Tongue (tissue), 2 donors: ENCODE results near the gene MYO10. TPM values are rescaled to one million over a fixed set of nuclear protein-coding genes. Genes with fewer than 3 reads are reported as not detected.

Experiments used
- DNase-seq: peaks from one replicate; pipeline ENCODE4 v3.0.0-alpha.2; 2015
- total RNA-seq: library from RNA; depleted of rRNA; stranded (reverse); fragments of >200 nt; gene quantifications from one replicate; pipeline ENCODE4 v1.2.3, GENCODE V29; 2014

Gene MYO10
- total RNA-seq, 1 donor from 2014 or later = 27.1 TPM

DNA sequence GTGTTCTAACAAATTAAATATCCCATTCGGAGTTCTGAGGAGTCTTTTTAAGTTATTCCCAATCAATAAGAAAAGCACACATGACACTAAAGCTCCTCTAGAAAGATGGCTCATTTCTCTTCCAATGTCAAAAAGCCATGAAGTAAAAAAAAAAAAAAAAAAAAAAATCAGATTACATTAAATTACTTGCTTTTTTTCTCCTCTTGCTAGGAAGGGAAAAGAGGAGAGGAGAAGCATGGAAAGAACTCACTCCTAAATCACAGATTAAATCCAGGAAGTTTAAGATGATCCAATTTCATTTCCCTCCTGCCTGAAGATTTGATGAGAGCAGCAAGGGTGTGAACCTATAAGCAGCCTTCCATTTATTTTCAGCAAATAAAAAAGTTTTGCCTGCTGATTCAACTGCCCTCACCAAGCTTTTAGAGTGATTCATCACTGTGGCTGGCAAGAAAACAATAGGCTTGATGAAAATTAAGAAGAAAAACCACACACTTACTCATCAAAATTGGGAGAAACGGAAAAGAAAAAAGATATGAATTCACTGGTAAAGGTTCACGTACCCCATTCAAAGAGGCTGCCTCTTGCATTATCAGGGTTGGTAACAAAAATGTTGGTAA, 19.7 kb downstream of the MYO10 start:
- DNase-seq = no peak

DNA sequence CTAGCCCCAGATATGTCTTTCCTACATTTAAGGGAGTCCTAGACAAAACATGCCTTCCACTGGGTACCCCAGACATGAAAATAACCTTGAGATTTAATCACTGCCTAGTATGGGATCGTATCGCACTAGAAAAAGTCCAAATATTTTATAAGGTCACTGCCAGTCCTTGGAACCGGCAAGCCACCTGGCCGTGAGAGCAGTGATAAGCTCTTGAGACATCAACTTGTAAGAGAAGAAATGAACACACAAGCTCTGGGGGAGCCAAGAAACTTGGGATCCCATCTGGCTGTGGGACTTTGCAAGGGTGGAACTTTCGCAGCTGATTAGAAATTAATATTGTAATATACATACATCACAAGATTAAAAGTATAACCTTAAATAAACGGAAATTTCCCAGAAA, 21.5 kb downstream of the MYO10 start:
- DNase-seq = no peak

DNA sequence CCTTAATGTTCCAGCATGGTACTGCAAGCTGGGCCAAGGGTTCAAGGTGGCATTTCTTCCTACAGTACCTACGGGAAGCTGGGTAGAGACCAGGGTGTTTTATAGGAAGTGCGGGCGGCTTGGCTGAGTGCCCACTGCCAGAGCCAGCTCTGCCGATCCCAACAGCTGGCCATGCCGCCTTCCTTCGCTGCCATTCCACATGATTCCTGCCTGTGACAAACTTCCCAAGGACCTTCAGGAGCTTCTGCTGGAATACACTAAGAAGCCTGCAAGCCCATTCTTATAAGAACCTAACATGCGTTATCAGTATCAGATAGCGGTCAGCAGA, 22.0 kb downstream of the MYO10 start:
- peak; percentile 43 for DNase-seq

DNA sequence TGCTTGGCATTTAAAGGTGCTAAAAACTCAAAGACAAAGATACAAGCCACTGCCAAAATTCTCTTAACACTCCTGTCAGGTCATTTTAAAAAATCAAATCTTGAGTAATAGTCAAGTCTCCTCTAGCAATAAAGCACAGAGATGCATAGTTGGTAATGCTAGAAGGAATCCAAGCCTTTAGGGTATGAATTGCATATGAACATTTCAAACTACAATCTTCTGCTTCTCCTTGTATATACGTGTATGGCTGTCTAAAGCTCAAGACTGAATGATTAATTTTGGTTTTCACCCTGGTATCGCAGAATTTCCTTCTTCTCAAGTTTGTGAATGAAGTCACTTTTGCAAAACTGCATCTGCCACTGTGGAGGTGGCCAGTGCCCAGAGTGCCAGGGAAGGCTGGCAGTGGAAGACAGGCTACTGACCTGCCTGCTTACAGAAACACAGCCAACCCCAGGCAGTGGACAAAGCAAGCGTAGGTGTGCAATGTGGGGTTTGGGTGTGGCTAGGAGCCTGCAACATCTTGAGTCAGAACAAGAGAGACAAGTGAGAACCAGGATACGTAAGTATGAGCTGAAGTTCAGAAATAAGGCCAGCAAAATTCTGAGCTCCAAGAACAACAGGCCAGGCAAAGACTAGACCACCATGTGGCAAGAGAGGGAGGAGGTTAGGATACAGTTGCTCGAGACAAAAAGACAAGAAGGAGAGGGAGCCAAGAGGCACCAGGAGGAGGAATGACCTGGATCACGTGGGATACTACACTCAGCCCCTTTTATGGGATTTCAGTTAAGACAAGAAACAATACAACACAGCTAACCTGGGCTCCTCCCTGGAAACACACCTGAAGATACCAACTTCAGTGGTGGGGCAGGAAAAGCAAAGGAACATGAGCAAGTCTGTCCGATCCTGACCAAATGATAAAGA, 22.6 kb downstream of the MYO10 start:
- DNase-seq = no peak

- no peak for DNase-seq
Observed at GRCh38 chr5:16912080-16912479, 24.0 kb downstream of the MYO10 start.

- no peak for DNase-seq
Observed at GRCh38 chr5:16909464-16909863, 26.6 kb downstream of the MYO10 start.

GRCh38 chr5:16907270-16907669, 28.8 kb downstream of the MYO10 start:
- DNase-seq = no peak

DNA sequence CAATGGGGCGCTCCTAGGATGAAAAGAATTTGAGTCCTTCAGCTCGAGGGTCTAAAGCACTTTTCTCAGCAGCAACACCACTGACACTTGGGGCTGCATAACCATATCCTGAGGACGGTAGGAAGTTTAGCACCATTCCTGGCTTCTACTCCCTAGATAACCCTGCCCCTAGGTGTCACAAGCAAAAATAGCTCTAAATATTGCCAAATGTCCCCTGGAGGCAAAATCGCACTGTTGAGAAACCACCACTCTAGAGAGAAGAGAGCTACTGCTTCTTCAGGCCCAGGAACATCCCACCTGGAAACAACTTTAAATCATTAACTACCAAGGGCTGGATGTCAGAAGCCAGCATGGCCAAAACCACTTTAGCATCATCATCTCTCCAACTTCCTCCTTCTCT, 29.8 kb downstream of the MYO10 start:
- no peak for DNase-seq

GRCh38 chr5:16903480-16904300, 32.4 kb downstream of the MYO10 start:
- DNase-seq = no peak

GRCh38 chr5:16902846-16903245, 33.2 kb downstream of the MYO10 start:
- peak; percentile 72 for DNase-seq

DNA sequence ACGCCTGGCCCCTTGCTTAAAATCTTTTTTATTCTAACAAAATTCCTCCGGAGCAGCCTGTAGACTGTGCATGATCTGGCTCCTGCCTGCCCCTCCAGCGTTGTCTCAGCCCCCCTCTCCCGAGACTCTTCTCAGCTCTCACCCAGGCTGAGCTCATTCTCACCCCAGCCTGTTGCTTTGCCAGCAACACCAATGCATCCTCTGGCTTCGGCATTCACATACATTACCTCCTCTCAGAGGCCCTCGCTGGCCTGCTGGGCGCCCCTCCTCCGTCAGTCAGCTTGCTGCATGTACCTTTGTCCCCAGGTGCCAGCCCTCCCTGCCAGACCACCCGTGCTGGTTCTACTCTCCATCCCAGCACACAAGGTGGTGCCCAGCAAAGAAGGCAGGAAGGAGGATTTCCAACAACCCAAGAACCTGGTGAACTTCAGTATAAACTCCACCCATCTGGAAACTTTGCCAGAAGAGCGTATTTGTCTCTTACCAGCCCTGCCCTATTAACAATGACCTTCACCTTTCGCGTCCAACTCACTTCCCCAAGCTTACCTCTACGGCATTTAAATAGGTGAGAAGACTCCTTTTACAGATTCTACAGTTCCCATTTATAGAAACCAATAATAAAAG, 35.0 kb downstream of the MYO10 start:
- no peak for DNase-seq

GRCh38 chr5:16899171-16899570, 36.9 kb downstream of the MYO10 start:
- DNase-seq = no peak

GRCh38 chr5:16897800-16898199, 38.3 kb downstream of the MYO10 start:
- DNase-seq = no peak

DNA sequence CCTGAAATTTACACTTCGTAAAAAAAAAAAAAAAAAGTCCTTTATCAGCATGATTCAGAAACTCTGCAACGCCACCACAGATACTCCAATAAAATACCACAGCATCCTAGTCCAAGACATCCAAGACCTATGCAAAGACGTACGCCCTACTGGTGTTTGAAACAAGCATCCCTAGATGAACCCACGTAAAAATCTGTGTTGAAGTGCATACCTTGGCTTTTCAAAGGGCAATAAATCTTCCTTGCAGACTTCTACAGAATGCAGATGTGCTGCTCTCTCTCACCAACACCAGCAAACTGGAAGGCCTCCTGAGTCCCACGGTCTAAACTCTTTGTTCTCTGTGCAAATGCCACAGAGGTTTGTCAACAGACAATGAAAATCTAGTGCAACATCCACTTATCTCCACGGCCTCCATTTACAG, 38.8 kb downstream of the MYO10 start:
- no peak for DNase-seq

- DNase-seq = no peak
Observed at GRCh38 chr5:16896767-16897166, 39.3 kb downstream of the MYO10 start.

DNA sequence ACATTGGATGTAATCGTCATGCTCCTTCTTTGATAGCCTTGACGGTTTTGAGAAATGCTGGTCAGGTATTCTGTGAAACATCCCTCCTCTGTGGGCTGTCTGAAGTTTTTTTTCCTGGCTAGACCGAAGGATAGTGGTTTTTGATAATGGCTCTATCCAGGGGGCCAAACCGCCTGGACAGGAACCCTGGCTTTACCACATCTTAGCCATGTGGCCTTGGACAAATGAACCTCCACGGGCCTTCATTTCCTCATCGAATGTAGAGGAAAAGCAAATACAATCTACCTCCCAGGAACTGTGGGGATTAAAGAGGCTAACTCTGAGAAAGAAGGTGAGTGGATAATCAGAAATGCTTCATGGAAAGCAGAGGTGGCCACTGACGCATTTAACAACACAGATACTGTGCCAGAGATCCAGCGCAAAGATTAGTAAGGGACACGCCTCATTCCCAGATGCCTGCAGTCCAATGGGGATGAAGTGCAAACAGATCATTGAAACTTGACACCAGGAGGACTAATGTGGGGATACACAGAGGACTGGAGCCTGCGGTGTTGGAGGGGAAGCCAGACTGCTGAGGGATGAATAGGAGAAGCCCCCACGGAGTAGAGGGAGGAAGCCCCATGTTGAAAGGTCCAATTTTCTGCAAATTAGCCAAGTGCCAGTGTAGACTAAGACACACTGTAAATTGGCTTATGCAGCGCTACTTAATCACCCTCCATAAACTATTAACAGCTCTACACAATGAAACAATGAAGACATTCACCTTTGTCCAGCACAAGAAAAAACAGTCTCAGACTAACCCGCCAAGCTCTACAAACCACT, 41.6 kb downstream of the MYO10 start:
- DNase-seq = peak; percentile 70

- DNase-seq = peak; percentile 65
Observed at GRCh38 chr5:16891033-16891432, 45.1 kb downstream of the MYO10 start.

- DNase-seq = peak; percentile 48
Observed at GRCh38 chr5:16889972-16890519, 46.0 kb downstream of the MYO10 start.

- no peak for DNase-seq
Observed at GRCh38 chr5:16889203-16889971, 46.7 kb downstream of the MYO10 start.

DNA sequence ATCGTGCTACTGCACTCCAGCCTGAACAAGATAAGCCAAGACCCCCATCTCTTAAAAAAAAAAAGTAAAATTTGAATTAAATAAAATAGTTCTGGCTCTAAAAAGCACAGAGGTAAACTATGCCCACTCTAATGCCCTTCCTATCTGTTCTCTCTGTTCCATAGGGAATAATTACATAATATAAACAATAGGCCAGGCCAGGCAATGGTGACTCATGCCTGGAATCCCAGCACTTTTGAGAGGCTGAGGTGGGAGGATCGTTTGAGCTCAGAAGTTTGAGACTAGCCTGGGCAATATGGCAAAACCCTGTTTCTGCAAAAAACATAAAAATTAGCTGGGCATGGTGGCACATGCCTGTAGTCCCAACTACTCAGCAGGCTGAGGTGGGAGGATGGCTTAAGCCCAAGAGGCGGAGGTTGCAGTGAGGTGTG, 47.4 kb downstream of the MYO10 start:
- DNase-seq = no peak
